ENCODE measurements around the gene KRT75. TPM values are rescaled to one million over a fixed set of nuclear protein-coding genes. Genes with fewer than 3 reads are reported as not detected.
"Not testable (repeated sequence)": the region's sequence is repeated elsewhere in the genome, so short reads cannot be mapped to it uniquely, and the experiment has no call there.

Gene KRT75
- not detected in 2 replicates for total RNA-seq

- DNase-seq (ENCODE audit: low read depth in 2 of 2), result no peak
These were observed at the start of gene KRT75 for GRCh38 chr12:52434081-52434733. TSS of gene KRT75 (minus strand) at chr12:52434371. CDS start at chr12:52434304, 67 bp downstream.

- no peak for DNase-seq (ENCODE audit: low read depth in 2 of 2)
These were observed 45.9 kb upstream of the KRT75 start for GRCh38 chr12:52480073-52480472.

GRCh38 chr12:52477651-52478050 lies 43.5 kb upstream of the KRT75 start:
- no peak for DNase-seq (ENCODE audit: low read depth in 2 of 2)

- no peak for DNase-seq (ENCODE audit: low read depth in 2 of 2)
These were observed 40.0 kb upstream of the KRT75 start for GRCh38 chr12:52474212-52474611.

GRCh38 chr12:52473768-52474167 lies 39.6 kb upstream of the KRT75 start, which contains the start of gene KRT6C:
TSS of gene KRT6C (minus strand) at chr12:52473805. CDS start at chr12:52473737, 68 bp downstream.
- no peak for DNase-seq (ENCODE audit: low read depth in 2 of 2)

- DNase-seq (ENCODE audit: low read depth in 2 of 2), result no peak
These were observed 35.7 kb upstream of the KRT75 start for GRCh38 chr12:52469853-52470252.

GRCh38 chr12:52464897-52465296 lies 30.7 kb upstream of the KRT75 start:
- DNase-seq (ENCODE audit: low read depth in 2 of 2), result no peak

GRCh38 chr12:52461693-52462092 lies 27.5 kb upstream of the KRT75 start:
- no peak for DNase-seq (ENCODE audit: low read depth in 2 of 2)

GRCh38 chr12:52458861-52459260 lies 24.7 kb upstream of the KRT75 start:
- no peak for DNase-seq (ENCODE audit: low read depth in 2 of 2)

GRCh38 chr12:52455821-52456220 lies 21.6 kb upstream of the KRT75 start:
- no peak for DNase-seq (ENCODE audit: low read depth in 2 of 2)

GRCh38 chr12:52454411-52455201 lies 20.4 kb upstream of the KRT75 start:
- DNase-seq (ENCODE audit: low read depth in 2 of 2), result no peak

- DNase-seq (ENCODE audit: low read depth in 2 of 2), result no peak
These were observed 17.9 kb upstream of the KRT75 start, which contains the start of gene KRT6B for GRCh38 chr12:52452101-52452500. TSS of gene KRT6B (minus strand) at chr12:52452146. CDS start at chr12:52452078, 68 bp downstream.

GRCh38 chr12:52448228-52448627 lies 14.1 kb upstream of the KRT75 start:
- DNase-seq (ENCODE audit: low read depth in 2 of 2), result no peak

- not testable (repeated sequence) for DNase-seq (ENCODE audit: low read depth in 2 of 2)
These were observed 13.0 kb upstream of the KRT75 start for GRCh38 chr12:52447196-52447595.

- no peak for DNase-seq (ENCODE audit: low read depth in 2 of 2)
These were observed 12.3 kb upstream of the KRT75 start for GRCh38 chr12:52446367-52447045.

GRCh38 chr12:52445876-52446275 lies 11.7 kb upstream of the KRT75 start:
- no peak for DNase-seq (ENCODE audit: low read depth in 2 of 2)

- no peak for DNase-seq (ENCODE audit: low read depth in 2 of 2)
These were observed 10.8 kb upstream of the KRT75 start for GRCh38 chr12:52444647-52445595.

- no peak for DNase-seq (ENCODE audit: low read depth in 2 of 2)
These were observed 9.8 kb upstream of the KRT75 start for GRCh38 chr12:52443966-52444365.

- peak in 1 of 2 donors; percentile 35 for DNase-seq (ENCODE audit: low read depth in 2 of 2)
These were observed 8.5 kb upstream of the KRT75 start for GRCh38 chr12:52442600-52443061.

- DNase-seq (ENCODE audit: low read depth in 2 of 2), result no peak
These were observed 7.2 kb upstream of the KRT75 start for GRCh38 chr12:52441320-52441911.

Data from dermis microvascular lymphatic vessel endothelial cell (primary cell).